ENCODE results near the gene MED13L.

Gene MED13L

GRCh38 chr12:116210762-116211161 lies 66.7 kb downstream of the MED13L start:
- no peak for DNase-seq (ENCODE audit: low spot score)

DNA sequence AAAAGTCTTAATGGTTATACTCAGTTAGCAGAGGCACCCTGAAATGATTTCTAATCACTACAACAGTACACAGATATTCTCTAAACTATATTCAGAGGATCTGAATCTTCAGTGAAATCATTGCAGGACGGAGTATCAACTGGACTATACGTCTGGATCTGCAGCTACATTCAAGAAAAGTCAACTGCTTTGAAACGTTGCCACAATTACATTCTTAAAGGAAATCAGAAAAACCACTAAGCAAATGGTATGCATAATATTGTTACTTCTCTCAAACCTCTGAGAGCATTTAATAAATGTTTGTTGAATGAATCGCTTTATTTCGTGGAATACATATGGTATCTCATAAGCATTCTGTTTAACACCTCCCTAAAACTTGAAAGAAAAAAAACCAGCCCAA lies 67.4 kb downstream of the MED13L start:
- DNase-seq (ENCODE audit: low spot score), result no peak

- DNase-seq (ENCODE audit: low spot score), result no peak
Observed at GRCh38 chr12:116209503-116209902, 68.0 kb downstream of the MED13L start.

- DNase-seq (ENCODE audit: low spot score), result no peak
Observed at GRCh38 chr12:116207274-116207673, 70.2 kb downstream of the MED13L start.

GRCh38 chr12:116206828-116207227 lies 70.7 kb downstream of the MED13L start:
- no peak for DNase-seq (ENCODE audit: low spot score)

DNA sequence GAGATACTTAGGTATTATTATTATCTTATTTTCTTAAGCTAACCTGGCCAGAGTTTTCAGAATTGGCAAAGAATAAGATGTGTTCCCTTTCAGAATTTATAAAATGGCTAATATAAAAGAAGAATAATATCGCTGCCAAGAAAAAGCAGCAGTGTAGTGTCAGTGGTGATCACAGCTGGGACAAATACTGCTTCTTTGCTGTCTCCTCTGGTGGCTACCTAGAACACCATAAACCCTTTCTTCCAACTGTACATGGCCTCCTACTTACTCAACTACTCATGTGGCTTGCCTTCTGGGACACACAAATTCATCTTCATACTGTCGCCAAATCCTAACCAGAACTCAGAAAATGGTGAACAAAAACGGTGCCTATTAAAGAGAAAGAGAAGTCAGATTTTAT lies 72.7 kb downstream of the MED13L start:
- no peak for DNase-seq (ENCODE audit: low spot score)

DNA sequence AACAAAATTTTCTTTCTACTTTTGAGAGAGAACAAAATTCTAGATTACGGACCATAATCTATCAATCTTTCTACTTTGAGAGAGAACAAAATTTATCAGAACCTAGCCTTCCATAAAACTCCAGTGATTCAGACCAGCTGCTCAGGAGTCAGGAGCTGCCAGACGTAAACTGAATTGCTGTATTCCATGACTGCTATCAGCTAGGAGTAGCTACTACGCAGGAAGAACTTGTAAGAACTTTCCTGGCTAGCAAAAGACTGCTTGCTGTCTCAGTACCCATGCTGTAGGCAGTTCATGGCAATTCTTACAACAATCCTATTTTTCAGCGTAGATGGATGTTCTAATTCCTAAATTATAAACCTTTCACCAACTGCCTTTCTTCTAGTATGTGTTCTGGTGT lies 73.3 kb downstream of the MED13L start:
- DNase-seq (ENCODE audit: low spot score), result no peak

GRCh38 chr12:116202940-116203339 lies 74.6 kb downstream of the MED13L start:
- DNase-seq (ENCODE audit: low spot score), result no peak

- DNase-seq (ENCODE audit: low spot score), result no peak
Observed at GRCh38 chr12:116202433-116202832, 75.1 kb downstream of the MED13L start.

DNA sequence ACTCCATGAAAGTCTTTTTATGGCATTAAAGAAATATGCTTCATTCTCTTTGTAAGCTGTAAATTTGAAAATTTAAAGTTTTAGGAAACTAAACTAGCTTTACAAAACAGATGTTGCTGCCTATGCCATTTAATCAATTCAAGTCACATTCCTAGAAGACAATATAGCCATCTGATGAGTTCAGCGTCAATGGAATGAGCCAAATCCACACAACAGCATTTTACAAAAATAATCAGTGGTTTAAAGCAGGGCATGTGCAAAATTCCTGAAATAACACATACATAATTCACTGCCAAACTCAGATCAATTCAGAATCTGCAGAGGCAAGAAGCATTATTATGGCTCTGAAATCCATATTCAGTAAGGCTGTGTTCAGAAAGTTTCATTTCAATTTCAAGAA lies 75.6 kb downstream of the MED13L start:
- no peak for DNase-seq (ENCODE audit: low spot score)

- DNase-seq (ENCODE audit: low spot score), result no peak
Observed at GRCh38 chr12:116201359-116201758, 76.1 kb downstream of the MED13L start.

GRCh38 chr12:116200812-116201211 lies 76.7 kb downstream of the MED13L start:
- DNase-seq (ENCODE audit: low spot score), result peak; percentile 56

DNA sequence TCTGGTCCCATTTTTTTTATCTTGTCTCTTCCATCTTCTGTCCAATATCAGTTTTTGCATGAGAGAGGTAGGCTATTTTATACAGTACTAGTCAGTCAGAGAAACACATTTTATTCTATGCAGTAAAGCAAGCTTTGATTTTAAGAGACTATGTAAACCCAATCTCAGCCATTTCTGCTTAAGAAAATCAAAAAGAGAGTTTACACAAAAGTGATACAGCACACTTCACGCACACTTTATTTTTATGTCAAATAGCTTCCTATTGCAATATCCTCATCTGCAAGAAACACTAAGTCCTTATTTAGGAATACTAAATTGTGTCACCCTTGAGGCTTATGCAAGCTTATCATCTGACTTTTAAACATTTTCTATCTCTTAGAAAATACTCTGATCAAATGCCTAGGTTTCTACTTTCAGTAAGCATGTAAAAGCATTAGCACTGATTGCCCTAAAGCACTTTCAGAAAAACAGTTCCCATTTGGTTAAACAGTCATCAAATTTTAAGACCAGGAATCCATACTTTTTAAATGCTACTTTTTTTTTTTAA lies 78.3 kb downstream of the MED13L start:
- DNase-seq (ENCODE audit: low spot score), result no peak

GRCh38 chr12:116196752-116197718 lies 80.5 kb downstream of the MED13L start:
- peak; percentile 93 for DNase-seq (ENCODE audit: low spot score)

GRCh38 chr12:116196226-116196625 lies 81.3 kb downstream of the MED13L start:
- DNase-seq (ENCODE audit: low spot score), result peak; percentile 62

GRCh38 chr12:116194935-116195431 lies 82.5 kb downstream of the MED13L start:
- DNase-seq (ENCODE audit: low spot score), result no peak

- no peak for DNase-seq (ENCODE audit: low spot score)
Observed at GRCh38 chr12:116189692-116190091, 87.8 kb downstream of the MED13L start.

GRCh38 chr12:116188581-116188980 lies 88.9 kb downstream of the MED13L start:
- DNase-seq (ENCODE audit: low spot score), result no peak

DNA sequence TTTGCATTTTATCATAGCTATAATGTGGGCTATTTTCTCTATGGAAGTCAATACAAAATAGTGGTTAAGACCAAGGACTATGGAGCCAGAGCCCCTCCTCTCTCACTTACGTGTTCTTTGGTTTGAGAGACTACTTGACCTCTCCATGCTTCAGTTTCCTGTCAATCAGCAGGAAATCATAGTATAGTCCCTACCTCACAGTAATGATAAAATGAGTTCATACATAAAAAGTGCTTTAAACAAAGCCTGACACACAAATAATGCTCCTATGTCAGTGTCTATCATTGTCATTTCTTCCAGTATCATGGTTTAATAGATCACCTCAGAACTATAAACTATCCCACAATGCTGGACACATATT lies 90.4 kb downstream of the MED13L start:
- DNase-seq (ENCODE audit: low spot score), result no peak

GRCh38 chr12:116186482-116187150 lies 90.9 kb downstream of the MED13L start:
- DNase-seq (ENCODE audit: low spot score), result no peak

GRCh38 chr12:116184763-116185162 lies 92.7 kb downstream of the MED13L start:
- DNase-seq (ENCODE audit: low spot score), result no peak

GRCh38 chr12:116183741-116184141 lies 93.8 kb downstream of the MED13L start:
- no peak for DNase-seq (ENCODE audit: low spot score)

Data from hematopoietic multipotent progenitor cell treated with erythropoietin and hydrocortisone succinate and interleukin-3 and kit ligand, for 15 days (in vitro differentiated cells).